ENCODE measurements around the gene DDX10. TPM values are rescaled to one million over a fixed set of nuclear protein-coding genes. Genes with fewer than 3 reads are reported as not detected.

The DDX10 gene
- total and polyA plus RNA-seq, 9 of the 15 experiments (the other 6 are each of a cell fraction or from before 2014, with no cell fraction given) = 33.9 to 94.6 (median 50.7) TPM

DNA sequence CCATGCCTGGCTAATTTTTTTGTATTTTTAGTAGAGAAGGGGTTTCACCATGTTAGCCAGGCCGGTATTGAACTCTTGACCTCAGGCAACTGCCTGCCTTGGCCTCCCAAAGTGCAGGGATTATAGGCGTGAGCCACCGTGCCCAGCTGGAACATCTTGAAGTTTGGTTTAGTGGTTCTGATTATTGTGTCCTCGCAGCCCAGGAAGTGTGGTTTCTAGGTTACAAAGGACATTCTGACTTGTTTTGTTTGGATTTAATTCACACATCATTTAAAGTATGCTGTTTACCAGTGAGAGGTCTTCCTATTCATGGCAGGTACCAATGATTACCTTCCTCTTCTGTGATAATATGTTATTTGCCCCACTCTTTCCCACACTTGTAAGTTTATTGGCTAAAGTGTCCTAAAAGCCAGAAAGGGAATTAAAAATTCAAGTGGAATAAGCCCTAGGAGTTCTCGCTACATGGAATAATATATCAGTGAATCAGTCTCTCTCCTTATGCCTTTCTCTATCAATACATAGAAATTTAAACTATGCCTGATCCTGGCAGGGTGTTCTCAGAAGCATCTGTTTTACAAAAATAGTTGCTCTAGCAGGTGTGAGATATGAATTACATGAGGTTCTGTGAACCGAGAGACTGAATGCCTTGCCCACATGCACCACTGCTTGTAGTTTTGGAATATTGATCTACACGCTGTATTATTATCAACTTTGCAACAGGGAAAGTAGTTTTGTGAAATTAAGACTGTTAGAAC is 263.1 kb downstream of the DDX10 start:
- no peak overlapping the region for H3K9ac ChIP-seq (ENCODE audit: insufficient read depth in 1 of 2, low read depth in 2 of 2, low read length in 2 of 2)
- no peak for TF ChIP-seq ELK1 (CRISPR knock-in tag; IDR thresholded peaks at IDR 0.05)
- no peak for TF ChIP-seq EHMT2 (IDR thresholded peaks at IDR 0.05)
- no peak for TF ChIP-seq CREB5 (CRISPR knock-in tag; IDR thresholded peaks at IDR 0.05)
- TF ChIP-seq NR1H2 (CRISPR knock-in tag; IDR thresholded peaks at IDR 0.05) = no peak
- no peak for TF ChIP-seq ATF2 (CRISPR knock-in tag; IDR thresholded peaks at IDR 0.05)
- no peak for TF ChIP-seq ZNF146 (CRISPR knock-in tag; IDR thresholded peaks at IDR 0.05; ENCODE audit: unreplicated experiment)
- no peak for TF ChIP-seq U2AF2 (optimal IDR thresholded peaks at IDR 0.05; ENCODE audit: low read depth, low read length)
- no peak for TF ChIP-seq CAMTA2 (CRISPR knock-in tag; conservative IDR thresholded peaks at IDR 0.05)
- no peak for TF ChIP-seq RUNX1 (IDR thresholded peaks at IDR 0.05; ENCODE audit: low read depth)
- no peak for TF ChIP-seq NEUROD1 (IDR thresholded peaks at IDR 0.05; ENCODE audit: borderline replicate concordance, low read depth, low read length, partially characterized antibody)
- no peak for TF ChIP-seq ZBTB12 (CRISPR knock-in tag; IDR thresholded peaks at IDR 0.05)
- in situ Hi-C loops (cut with MboI) = no loop called here

More for the DNA sequence above, 263.1 kb downstream of the DDX10 start:
- intact Hi-C loops (cut with micrococcal nuclease) = no loop called here
- no peaks in the 10 kb centered on the region for H3K9me3 ChIP-seq (replicated peaks; ENCODE audit: control insufficient read depth, insufficient read depth, low read depth, low read length)
- H3K36me3 ChIP-seq (ENCODE audit: control insufficient read depth, insufficient read depth, low read length) = peaks cover 3% of the 10 kb centered on the region
- no peak for FAIRE-seq
- ATAC-seq = no peak
- H3K27me3 ChIP-seq (ENCODE audit: control insufficient read depth in 2 of 2, insufficient read depth in 2 of 2, low read length in 2 of 2) = no peaks in the 10 kb centered on the region
- no peak overlapping the region for H3K4me3 ChIP-seq
- H2AFZ ChIP-seq (ENCODE audit: low read depth, low read length) = no peak overlapping the region
- no peak overlapping the region for H3K4me2 ChIP-seq (ENCODE audit: insufficient read depth, low read length)
- no TSS peak for BruUV-seq (replicated peaks)
- H3K4me1 ChIP-seq (replicated peaks in 1 of 2; ENCODE audit: control insufficient read depth in 2 of 2, insufficient read depth in 2 of 2, low read length in 2 of 2) = no peaks in the 10 kb centered on the region
- POLR2A ChIA-PET = interaction anchor here (1.3 kb wide), 1 partner anchor 8 kb away, joined by 3 read pairs; no protein-coding TSS in a partner anchor
- H4K20me1 ChIP-seq (replicated peaks; ENCODE audit: control insufficient read depth, insufficient read depth, low read length) = no peaks in the 10 kb centered on the region
- H3K79me2 ChIP-seq (ENCODE audit: control insufficient read depth, insufficient read depth, low read length) = no peaks in the 10 kb centered on the region
- CTCF ChIA-PET (ENCODE audit: low intra/inter-chr PET ratio) = no interaction called here
- no peak overlapping the region for H3K27ac ChIP-seq (ENCODE audit: extremely low read depth, low read depth, low read length)
- no peaks in the 10 kb centered on the region for H3K9me1 ChIP-seq (ENCODE audit: control insufficient read depth, insufficient read depth, low read length)
- DNase-seq (ENCODE audit: extremely low read depth in 1 of 4, low spot score in 3 of 4) = no peak
- WGBS (ENCODE audit: insufficient coverage, low coverage, missing lambda C conversion rate) = 87% methylated on average over 7 of the region's 7 CpGs
